WTC11 (cell line): ENCODE data around the gene MRPS18A. TPM values are rescaled to one million over a fixed set of nuclear protein-coding genes. Genes with fewer than 3 reads are reported as not detected.
A peak's percentile ranks its signal among the peaks of the same experiment; 100 is the strongest.

ENCODE experiments used
- ATAC-seq: fragments of 200-7000 bp; cut with Tn5 transposase; 2 replicates; pipeline ENCODE4 v1.10.0; 2021; ENCODE audit warnings: mild to moderate bottlenecking, moderate library complexity
- CTCF ChIA-PET: fragments of 300-600 bp; sonication (Branson Sonifier 250); formaldehyde crosslinking; loops from one replicate; lab custom pipeline; 2021; ENCODE audit warnings: antibody characterized with exemption; lab: Charles Lee
- POLR2A ChIA-PET: fragments of 350-600 bp; sonication (Branson Sonifier 250); formaldehyde crosslinking; loops from one replicate; lab custom pipeline; 2021; ENCODE audit warnings: antibody characterized with exemption; lab: Charles Lee
- DNase-seq: peaks from one replicate; pipeline ENCODE4 v3.0.0; 2021; ENCODE audit warnings: low spot score
- H3K27ac Mint-ChIP-seq: 2 replicates; pipeline ENCODE4 v1.8.0; 2021; ENCODE audit warnings: mixed read lengths
- H3K27me3 Mint-ChIP-seq: 2 replicates; pipeline ENCODE4 v1.8.0; 2021; ENCODE audit warnings: low read depth, mild to moderate bottlenecking, moderate library complexity, mixed read lengths
- H3K36me3 Mint-ChIP-seq: 2 replicates; pipeline ENCODE4 v1.8.0; 2021; ENCODE audit warnings: mixed read lengths
- H3K4me1 Mint-ChIP-seq: 2 replicates; pipeline ENCODE4 v1.8.0; 2022; ENCODE audit warnings: mixed read lengths
- H3K4me3 Mint-ChIP-seq: 2 replicates; pipeline ENCODE4 v1.8.0; 2021; ENCODE audit warnings: mild to moderate bottlenecking, moderate library complexity, mixed read lengths
- H3K9me3 Mint-ChIP-seq: 2 replicates; pipeline ENCODE4 v1.8.0; 2021; ENCODE audit warnings: mixed read lengths
- E2F4 ChIP-seq: sonication (generic); formaldehyde crosslinking; IDR thresholded peaks from 2 replicates; pipeline ENCODE4 v1.8.1; 2022; ENCODE audit warnings: low read depth, mild to moderate bottlenecking, moderate library complexity, missing genetic modification reagents, borderline replicate concordance
- ESRRA ChIP-seq: sonication (generic); formaldehyde crosslinking; IDR thresholded peaks from 2 replicates; pipeline ENCODE4 v1.8.1; 2022; ENCODE audit warnings: mild to moderate bottlenecking, missing genetic modification reagents, borderline replicate concordance
- ETV6 ChIP-seq: sonication (generic); formaldehyde crosslinking; IDR thresholded peaks from 2 replicates; pipeline ENCODE4 v1.8.1; 2022; ENCODE audit warnings: mild to moderate bottlenecking, missing genetic modification reagents
- GABPB1 ChIP-seq: sonication (generic); formaldehyde crosslinking; IDR thresholded peaks from 2 replicates; pipeline ENCODE4 v1.8.1; 2023; ENCODE audit warnings: mild to moderate bottlenecking, missing genetic modification reagents
- IRF1 ChIP-seq: sonication (generic); formaldehyde crosslinking; IDR thresholded peaks from 2 replicates; pipeline ENCODE4 v1.8.0; 2023; ENCODE audit warnings: missing genetic modification reagents
- MXD4 ChIP-seq: fragments of 250-450 bp; sonication (Bioruptor Pico); IDR thresholded peaks from 2 replicates; pipeline ENCODE4 v1.8.0; 2021; ENCODE audit warnings: mild to moderate bottlenecking, moderate library complexity, borderline replicate concordance
- NFATC4 ChIP-seq: fragments of 250-450 bp; sonication (Bioruptor Pico); IDR thresholded peaks from 2 replicates; pipeline ENCODE4 v1.9.0; 2021; ENCODE audit warnings: mild to moderate bottlenecking
- PRRX2 ChIP-seq: fragments of 250-450 bp; sonication (Bioruptor Pico); IDR thresholded peaks from 2 replicates; pipeline ENCODE4 v1.8.0; 2021; ENCODE audit warnings: mild to moderate bottlenecking
- SMAD4 ChIP-seq: sonication (generic); formaldehyde crosslinking; IDR thresholded peaks from 2 replicates; pipeline ENCODE4 v1.8.0; 2022; ENCODE audit warnings: mild to moderate bottlenecking, missing genetic modification reagents
- TCF7 ChIP-seq: sonication (generic); formaldehyde crosslinking; IDR thresholded peaks from 2 replicates; pipeline ENCODE4 v1.8.0; 2022; ENCODE audit warnings: mild to moderate bottlenecking, low read depth, missing genetic modification reagents, moderate library complexity
- TEAD1 ChIP-seq: sonication (generic); formaldehyde crosslinking; IDR thresholded peaks from 2 replicates; pipeline ENCODE4 v1.8.0; 2022; ENCODE audit warnings: mild to moderate bottlenecking, missing genetic modification reagents
- TP53 ChIP-seq: sonication (generic); formaldehyde crosslinking; IDR thresholded peaks from 2 replicates; pipeline ENCODE4 v1.8.1; 2023; ENCODE audit warnings: mild to moderate bottlenecking, missing genetic modification reagents
- USF1 ChIP-seq: sonication (generic); formaldehyde crosslinking; IDR thresholded peaks from 2 replicates; pipeline ENCODE4 v1.8.0; 2022; ENCODE audit warnings: mild to moderate bottlenecking, missing genetic modification reagents
- ZNF219 ChIP-seq: sonication (generic); formaldehyde crosslinking; IDR thresholded peaks from 2 replicates; pipeline ENCODE4 v1.8.0; 2023; ENCODE audit warnings: missing genetic modification reagents, mild to moderate bottlenecking, borderline replicate concordance
- ZNF232 ChIP-seq: sonication (generic); formaldehyde crosslinking; IDR thresholded peaks from 2 replicates; pipeline ENCODE4 v1.8.0; 2022; ENCODE audit warnings: mild to moderate bottlenecking, missing genetic modification reagents
- ZNF423 ChIP-seq: fragments of 250-450 bp; sonication (Bioruptor Pico); IDR thresholded peaks from 2 replicates; pipeline ENCODE4 v2.1.2; 2022; ENCODE audit warnings: mild to moderate bottlenecking, moderate library complexity
- total RNA-seq: library from RNA; stranded (reverse); gene quantifications from 3 replicates; pipeline ENCODE4 v1.2.3, GENCODE V29; 2021
- TF ChIP-seq, protein P1 (sequence below): fragments of 250-450 bp; sonication (Bioruptor Pico); IDR thresholded peaks from 2 replicates; pipeline ENCODE4 v2.1.2; 2022; ENCODE audit warnings: mild to moderate bottlenecking, moderate library complexity
- TF ChIP-seq, protein P2 (sequence below): sonication (generic); formaldehyde crosslinking; IDR thresholded peaks from 2 replicates; pipeline ENCODE4 v1.8.1; 2023; ENCODE audit warnings: mild to moderate bottlenecking, missing genetic modification reagents
- TF ChIP-seq, protein P3 (sequence below): sonication (generic); formaldehyde crosslinking; IDR thresholded peaks from 2 replicates; pipeline ENCODE4 v1.8.0; 2022; ENCODE audit warnings: mild to moderate bottlenecking, missing genetic modification reagents
- TF ChIP-seq, protein P4 (sequence below): sonication (generic); formaldehyde crosslinking; conservative IDR thresholded peaks from 2 replicates; pipeline ENCODE4 v1.8.1; 2023; ENCODE audit warnings: mild to moderate bottlenecking, low read depth, missing genetic modification reagents, moderate library complexity

Gene MRPS18A
- total RNA-seq, 1 experiment from 2014 or later, result 61.6 TPM

GRCh38 chr6:43695967-43696291 is 8.3 kb upstream of the MRPS18A start:
- ATAC-seq, result no peak
- H3K4me1 Mint-ChIP-seq, result peaks cover 44% of the 10 kb centered on the region
- H3K27me3 Mint-ChIP-seq, result no peaks in the 10 kb centered on the region; the same call in 1 of the 2 replicates
- H3K4me3 Mint-ChIP-seq, result no peak overlapping the region
- peak overlapping the region; percentile 69 for H3K27ac Mint-ChIP-seq
- CTCF ChIA-PET, result interaction anchor here (0.8 to 3.3 kb wide), 6 partner anchors 26 to 383 kb away, joined by 3 to 12 read pairs (median 4); partner anchors contain the start of gene VEGFA
- H3K36me3 Mint-ChIP-seq, result no peaks in the 10 kb centered on the region; the same call in 1 of the 2 replicates
- no peak for TF ChIP-seq TCF7 (CRISPR knock-in tag)
- TF ChIP-seq, protein P1, sequence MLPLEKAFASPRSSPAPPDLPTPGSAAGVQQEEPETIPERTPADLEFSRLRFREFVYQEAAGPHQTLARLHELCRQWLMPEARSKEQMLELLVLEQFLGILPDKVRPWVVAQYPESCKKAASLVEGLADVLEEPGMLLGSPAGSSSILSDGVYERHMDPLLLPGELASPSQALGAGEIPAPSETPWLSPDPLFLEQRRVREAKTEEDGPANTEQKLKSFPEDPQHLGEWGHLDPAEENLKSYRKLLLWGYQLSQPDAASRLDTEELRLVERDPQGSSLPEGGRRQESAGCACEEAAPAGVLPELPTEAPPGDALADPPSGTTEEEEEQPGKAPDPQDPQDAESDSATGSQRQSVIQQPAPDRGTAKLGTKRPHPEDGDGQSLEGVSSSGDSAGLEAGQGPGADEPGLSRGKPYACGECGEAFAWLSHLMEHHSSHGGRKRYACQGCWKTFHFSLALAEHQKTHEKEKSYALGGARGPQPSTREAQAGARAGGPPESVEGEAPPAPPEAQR, result no peak
- TF ChIP-seq, all 79 proteins: peak for 0
- POLR2A ChIA-PET, result interaction anchor here (0.9 to 1.3 kb wide), 3 partner anchors 28 to 51 kb away, joined by 3 to 5 read pairs (median 4); partner anchors contain the start of gene RSPH9
- no peak for DNase-seq
- H3K9me3 Mint-ChIP-seq, result no peaks in the 10 kb centered on the region

GRCh38 chr6:43695215-43695966 is 7.8 kb upstream of the MRPS18A start:
- Mint-ChIP-seq H3K4me1 (peaks cover 44% of the 10 kb centered on the region), H3K36me3 (no peaks in the 10 kb centered on the region; the same call in 1 of the 2 replicates), H3K9me3 (no peaks in the 10 kb centered on the region), H3K27ac (peak overlapping the region; percentile 69), H3K27me3 (no peaks in the 10 kb centered on the region; the same call in 1 of the 2 replicates), H3K4me3 (no peak overlapping the region)
- POLR2A ChIA-PET, result interaction anchor here (0.9 to 1.3 kb wide), 3 partner anchors 27 to 50 kb away, joined by 3 to 5 read pairs (median 4); partner anchors contain the start of gene RSPH9
- no peak for TF ChIP-seq IRF1 (CRISPR knock-in tag)
- TF ChIP-seq GABPB1 (CRISPR knock-in tag), result peak; percentile 48; the same call in 1 of the 2 replicates
- no peak for TF ChIP-seq SMAD4 (CRISPR knock-in tag)
- 0 out of 2 replicates have a peak, but pooled peaks have one; percentile 54 for TF ChIP-seq USF1 (CRISPR knock-in tag)
- peak; percentile 38; the same call in 1 of the 2 replicates for TF ChIP-seq ZNF423 (CRISPR knock-in tag)
- no peak for TF ChIP-seq TEAD1 (CRISPR knock-in tag)
- peak; percentile 73 for ATAC-seq
- CTCF ChIA-PET, result interaction anchor here (0.8 to 3.3 kb wide), 6 partner anchors 25 to 383 kb away, joined by 3 to 12 read pairs (median 4); partner anchors contain the start of gene VEGFA
- peak; percentile 73 for DNase-seq

- no peaks in the 10 kb centered on the region for H3K36me3 Mint-ChIP-seq
- DNase-seq (no peak), ATAC-seq (no peak)
- H3K27ac Mint-ChIP-seq, result no peak overlapping the region
- H3K9me3 Mint-ChIP-seq, result no peaks in the 10 kb centered on the region
- no peak overlapping the region for H3K4me3 Mint-ChIP-seq
- ChIA-PET POLR2A (no interaction called here), CTCF (interaction anchor here (0.6 to 1.7 kb wide), 3 partner anchors 9 to 79 kb away, joined by 3 to 6 read pairs (median 3); no protein-coding TSS in a partner anchor)
- H3K27me3 Mint-ChIP-seq, result no peaks in the 10 kb centered on the region
- H3K4me1 Mint-ChIP-seq, result peaks cover 18% of the 10 kb centered on the region
- no peak for TF ChIP-seq NFATC4 (CRISPR knock-in tag)
- TF ChIP-seq PRRX2 (CRISPR knock-in tag), result no peak
- TF ChIP-seq ESRRA (CRISPR knock-in tag), result no peak
- TF ChIP-seq ZNF232 (CRISPR knock-in tag), result no peak
- TF ChIP-seq TEAD1 (CRISPR knock-in tag), result no peak
- no peak for TF ChIP-seq E2F4 (CRISPR knock-in tag)
- TF ChIP-seq ZNF423 (CRISPR knock-in tag), result no peak
- TF ChIP-seq, protein P2, sequence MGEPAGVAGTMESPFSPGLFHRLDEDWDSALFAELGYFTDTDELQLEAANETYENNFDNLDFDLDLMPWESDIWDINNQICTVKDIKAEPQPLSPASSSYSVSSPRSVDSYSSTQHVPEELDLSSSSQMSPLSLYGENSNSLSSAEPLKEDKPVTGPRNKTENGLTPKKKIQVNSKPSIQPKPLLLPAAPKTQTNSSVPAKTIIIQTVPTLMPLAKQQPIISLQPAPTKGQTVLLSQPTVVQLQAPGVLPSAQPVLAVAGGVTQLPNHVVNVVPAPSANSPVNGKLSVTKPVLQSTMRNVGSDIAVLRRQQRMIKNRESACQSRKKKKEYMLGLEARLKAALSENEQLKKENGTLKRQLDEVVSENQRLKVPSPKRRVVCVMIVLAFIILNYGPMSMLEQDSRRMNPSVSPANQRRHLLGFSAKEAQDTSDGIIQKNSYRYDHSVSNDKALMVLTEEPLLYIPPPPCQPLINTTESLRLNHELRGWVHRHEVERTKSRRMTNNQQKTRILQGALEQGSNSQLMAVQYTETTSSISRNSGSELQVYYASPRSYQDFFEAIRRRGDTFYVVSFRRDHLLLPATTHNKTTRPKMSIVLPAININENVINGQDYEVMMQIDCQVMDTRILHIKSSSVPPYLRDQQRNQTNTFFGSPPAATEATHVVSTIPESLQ (CRISPR knock-in tag), result no peak
- TF ChIP-seq ZNF219 (CRISPR knock-in tag), result no peak
- TF ChIP-seq, protein P3, sequence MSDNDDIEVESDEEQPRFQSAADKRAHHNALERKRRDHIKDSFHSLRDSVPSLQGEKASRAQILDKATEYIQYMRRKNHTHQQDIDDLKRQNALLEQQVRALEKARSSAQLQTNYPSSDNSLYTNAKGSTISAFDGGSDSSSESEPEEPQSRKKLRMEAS (CRISPR knock-in tag), result no peak
- TF ChIP-seq MXD4 (CRISPR knock-in tag), result no peak
- TF ChIP-seq USF1 (CRISPR knock-in tag), result no peak
- no peak for TF ChIP-seq ETV6 (CRISPR knock-in tag)
- no peak for TF ChIP-seq TP53 (CRISPR knock-in tag)
- TF ChIP-seq, protein P4, sequence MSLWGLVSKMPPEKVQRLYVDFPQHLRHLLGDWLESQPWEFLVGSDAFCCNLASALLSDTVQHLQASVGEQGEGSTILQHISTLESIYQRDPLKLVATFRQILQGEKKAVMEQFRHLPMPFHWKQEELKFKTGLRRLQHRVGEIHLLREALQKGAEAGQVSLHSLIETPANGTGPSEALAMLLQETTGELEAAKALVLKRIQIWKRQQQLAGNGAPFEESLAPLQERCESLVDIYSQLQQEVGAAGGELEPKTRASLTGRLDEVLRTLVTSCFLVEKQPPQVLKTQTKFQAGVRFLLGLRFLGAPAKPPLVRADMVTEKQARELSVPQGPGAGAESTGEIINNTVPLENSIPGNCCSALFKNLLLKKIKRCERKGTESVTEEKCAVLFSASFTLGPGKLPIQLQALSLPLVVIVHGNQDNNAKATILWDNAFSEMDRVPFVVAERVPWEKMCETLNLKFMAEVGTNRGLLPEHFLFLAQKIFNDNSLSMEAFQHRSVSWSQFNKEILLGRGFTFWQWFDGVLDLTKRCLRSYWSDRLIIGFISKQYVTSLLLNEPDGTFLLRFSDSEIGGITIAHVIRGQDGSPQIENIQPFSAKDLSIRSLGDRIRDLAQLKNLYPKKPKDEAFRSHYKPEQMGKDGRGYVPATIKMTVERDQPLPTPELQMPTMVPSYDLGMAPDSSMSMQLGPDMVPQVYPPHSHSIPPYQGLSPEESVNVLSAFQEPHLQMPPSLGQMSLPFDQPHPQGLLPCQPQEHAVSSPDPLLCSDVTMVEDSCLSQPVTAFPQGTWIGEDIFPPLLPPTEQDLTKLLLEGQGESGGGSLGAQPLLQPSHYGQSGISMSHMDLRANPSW (CRISPR knock-in tag), result no peak
These were observed 1.8 kb upstream of the MRPS18A start for GRCh38 chr6:43689421-43689820.
